GM21515 (cell line): ENCODE measurements around the gene ARHGEF4.
"Not testable (repeated sequence)": the region's sequence is repeated elsewhere in the genome, so short reads cannot be mapped to it uniquely, and the experiment has no call there.

ENCODE experiments used
- ATAC-seq: cut with Tn5 transposase; IDR thresholded peaks from one replicate; pipeline ENCODE4 v1.9.1; 2021; ENCODE audit not compliant: unreplicated experiment

Gene ARHGEF4

GRCh38 chr2:130882991-130883390 is 46.3 kb downstream of the ARHGEF4 start:
- ATAC-seq = no peak

GRCh38 chr2:130883496-130883895 is 46.8 kb downstream of the ARHGEF4 start:
- no peak for ATAC-seq

- ATAC-seq = no peak
Observed at GRCh38 chr2:130884013-130884412, 47.3 kb downstream of the ARHGEF4 start.

- no peak for ATAC-seq
Observed at GRCh38 chr2:130884503-130884902, 47.8 kb downstream of the ARHGEF4 start.

- no peak for ATAC-seq
Observed at GRCh38 chr2:130887643-130888042, 50.9 kb downstream of the ARHGEF4 start.

GRCh38 chr2:130890941-130891669 is 54.4 kb downstream of the ARHGEF4 start:
- ATAC-seq = no peak

- no peak for ATAC-seq
Observed at GRCh38 chr2:130891966-130892365, 55.3 kb downstream of the ARHGEF4 start.

- no peak for ATAC-seq
Observed at GRCh38 chr2:130892793-130893785, 56.4 kb downstream of the ARHGEF4 start.

GRCh38 chr2:130894326-130894942 is 57.7 kb downstream of the ARHGEF4 start:
- no peak for ATAC-seq

GRCh38 chr2:130896813-130897212 is 60.1 kb downstream of the ARHGEF4 start:
- ATAC-seq = no peak

- ATAC-seq = no peak
Observed at GRCh38 chr2:130898553-130898952, 61.8 kb downstream of the ARHGEF4 start.

GRCh38 chr2:130899306-130899705 is 62.6 kb downstream of the ARHGEF4 start:
- ATAC-seq = no peak

GRCh38 chr2:130901061-130901460 is 64.3 kb downstream of the ARHGEF4 start:
- ATAC-seq = no peak

GRCh38 chr2:130901626-130902025 is 64.9 kb downstream of the ARHGEF4 start:
- not testable (repeated sequence) for ATAC-seq

- ATAC-seq = no peak
Observed at GRCh38 chr2:130908832-130909231, 72.1 kb downstream of the ARHGEF4 start.

GRCh38 chr2:130910931-130911330 is 74.2 kb downstream of the ARHGEF4 start:
- no peak for ATAC-seq

- ATAC-seq = no peak
Observed at GRCh38 chr2:130911482-130911881, 74.8 kb downstream of the ARHGEF4 start.

GRCh38 chr2:130911996-130912395 is 75.3 kb downstream of the ARHGEF4 start:
- no peak for ATAC-seq

- ATAC-seq = no peak
Observed at GRCh38 chr2:130912471-130912870, 75.8 kb downstream of the ARHGEF4 start.

GRCh38 chr2:130913891-130914290 is 77.2 kb downstream of the ARHGEF4 start:
- ATAC-seq = no peak

- no peak for ATAC-seq
Observed at GRCh38 chr2:130915149-130915548, 78.4 kb downstream of the ARHGEF4 start.
